ENCODE measurements around the gene SFR1. TPM values are rescaled to one million over a fixed set of nuclear protein-coding genes. Genes with fewer than 3 reads are reported as not detected.

The SFR1 gene
- total RNA-seq, 1 donor, result 39.9 TPM

DNA sequence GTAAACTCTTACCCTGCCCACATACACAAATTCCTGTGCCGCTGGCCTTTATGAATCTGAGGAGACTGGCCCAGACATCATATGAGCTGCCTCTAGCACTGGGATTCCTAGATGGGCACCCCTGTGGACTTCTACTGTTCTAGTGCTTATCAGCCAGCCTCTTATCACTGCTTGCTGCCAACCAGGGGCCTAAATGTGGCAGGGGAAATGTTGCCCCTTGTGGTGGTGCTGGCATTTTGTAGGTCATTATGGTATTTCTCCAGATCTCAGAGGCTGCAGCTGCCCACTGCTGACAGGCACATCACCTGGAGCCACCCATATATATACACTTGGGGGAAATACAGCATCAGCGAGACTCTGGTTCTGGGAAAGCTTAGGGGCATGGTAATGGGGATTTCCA, 5.4 kb downstream of the SFR1 start:
- no peak for DNase-seq (ENCODE audit: low read depth)
- TF ChIP-seq, protein P1, sequence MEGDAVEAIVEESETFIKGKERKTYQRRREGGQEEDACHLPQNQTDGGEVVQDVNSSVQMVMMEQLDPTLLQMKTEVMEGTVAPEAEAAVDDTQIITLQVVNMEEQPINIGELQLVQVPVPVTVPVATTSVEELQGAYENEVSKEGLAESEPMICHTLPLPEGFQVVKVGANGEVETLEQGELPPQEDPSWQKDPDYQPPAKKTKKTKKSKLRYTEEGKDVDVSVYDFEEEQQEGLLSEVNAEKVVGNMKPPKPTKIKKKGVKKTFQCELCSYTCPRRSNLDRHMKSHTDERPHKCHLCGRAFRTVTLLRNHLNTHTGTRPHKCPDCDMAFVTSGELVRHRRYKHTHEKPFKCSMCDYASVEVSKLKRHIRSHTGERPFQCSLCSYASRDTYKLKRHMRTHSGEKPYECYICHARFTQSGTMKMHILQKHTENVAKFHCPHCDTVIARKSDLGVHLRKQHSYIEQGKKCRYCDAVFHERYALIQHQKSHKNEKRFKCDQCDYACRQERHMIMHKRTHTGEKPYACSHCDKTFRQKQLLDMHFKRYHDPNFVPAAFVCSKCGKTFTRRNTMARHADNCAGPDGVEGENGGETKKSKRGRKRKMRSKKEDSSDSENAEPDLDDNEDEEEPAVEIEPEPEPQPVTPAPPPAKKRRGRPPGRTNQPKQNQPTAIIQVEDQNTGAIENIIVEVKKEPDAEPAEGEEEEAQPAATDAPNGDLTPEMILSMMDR (IDR thresholded peaks at IDR 0.05; ENCODE audit: insufficient read depth, low read length), result no peak
- H3K4me3 ChIP-seq (ENCODE audit: low read depth, low read length), result no peak overlapping the region

DNA sequence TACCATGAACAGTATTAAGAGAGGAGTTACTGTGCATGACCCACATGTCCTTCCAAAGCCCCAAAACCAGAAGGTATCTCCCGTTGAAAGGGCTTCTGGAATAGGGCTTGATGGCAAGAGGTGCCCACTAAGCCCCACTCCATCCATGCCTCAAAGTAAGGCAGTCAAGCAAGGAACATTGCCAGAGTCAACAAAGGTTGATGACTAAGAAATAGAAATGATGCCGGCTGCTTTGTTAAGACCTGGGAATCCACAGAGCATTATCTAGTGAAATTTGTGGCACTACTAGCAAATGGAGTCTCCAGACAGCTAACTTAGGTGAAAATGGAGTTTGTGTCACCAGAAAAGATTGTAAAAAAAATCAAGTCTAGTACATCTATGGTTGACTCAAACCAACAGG, 6.2 kb downstream of the SFR1 start:
- peak; percentile 37 for DNase-seq (ENCODE audit: low read depth)
- no peak overlapping the region for H3K4me3 ChIP-seq (ENCODE audit: low read depth, low read length)
- TF ChIP-seq, protein P1 (IDR thresholded peaks at IDR 0.05; ENCODE audit: insufficient read depth, low read length), result no peak

DNA sequence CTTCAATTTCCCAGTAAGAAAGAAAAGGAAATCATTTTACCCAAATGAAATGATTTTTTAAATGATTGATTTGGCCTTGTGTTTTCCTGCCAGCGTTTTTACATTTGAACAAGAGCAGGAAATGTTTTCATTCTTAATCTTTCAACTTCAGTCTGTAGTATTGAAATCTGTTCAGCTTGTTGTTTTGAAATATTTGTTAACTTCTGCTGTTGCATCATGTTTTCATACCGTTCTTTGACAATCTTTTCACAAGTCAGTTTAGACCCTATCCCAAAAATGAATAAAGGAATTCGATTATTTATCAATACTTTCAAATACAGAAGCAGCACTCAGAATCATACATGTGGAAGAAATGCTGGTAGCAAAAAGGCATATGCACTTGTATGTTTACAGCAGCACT, 8.1 kb downstream of the SFR1 start:
- no peak for DNase-seq (ENCODE audit: low read depth)
- TF ChIP-seq, protein P1 (IDR thresholded peaks at IDR 0.05; ENCODE audit: insufficient read depth, low read length), result no peak
- no peak overlapping the region for H3K4me3 ChIP-seq (ENCODE audit: low read depth, low read length)

DNA sequence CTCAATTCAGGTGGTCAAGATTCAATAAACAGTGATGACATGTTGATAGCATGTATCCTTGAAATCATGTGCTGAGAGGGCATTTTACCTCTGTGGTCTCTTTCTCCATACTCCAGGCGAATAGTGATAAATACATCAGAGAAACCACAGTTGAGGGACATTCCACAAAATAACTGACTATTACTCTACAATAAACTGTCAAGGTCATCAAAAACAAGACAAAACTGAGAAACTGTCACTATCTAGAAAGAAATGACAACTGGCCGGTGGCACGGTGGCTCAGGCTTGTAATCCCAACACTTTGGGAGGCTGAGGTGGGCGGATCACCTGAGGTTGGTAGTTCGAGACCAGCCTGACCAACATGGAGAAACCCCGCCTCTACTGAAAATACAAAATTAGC, 16.2 kb downstream of the SFR1 start:
- no peak for DNase-seq (ENCODE audit: low read depth)
- TF ChIP-seq, protein P1 (IDR thresholded peaks at IDR 0.05; ENCODE audit: insufficient read depth, low read length), result no peak
- no peak overlapping the region for H3K4me3 ChIP-seq (ENCODE audit: low read depth, low read length)

DNA sequence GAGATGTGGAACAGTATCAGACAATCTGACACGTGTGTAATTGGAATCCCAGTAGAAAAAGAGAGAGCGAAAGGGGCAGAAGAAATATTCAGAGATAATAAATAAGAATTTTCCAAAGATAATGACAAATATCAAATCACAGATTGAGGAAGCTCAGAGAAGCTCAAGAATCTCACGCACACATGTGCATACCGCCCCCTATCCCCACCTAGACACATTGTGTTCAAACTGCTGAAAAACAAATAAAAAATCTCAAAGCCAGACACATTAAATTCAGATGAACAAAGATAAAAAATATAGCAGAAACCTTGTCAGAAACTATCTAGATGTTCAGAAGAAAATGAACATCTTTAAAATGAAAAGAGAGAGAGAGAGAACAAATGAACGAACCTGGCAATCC, 17.2 kb downstream of the SFR1 start:
- peak; percentile 19 for DNase-seq (ENCODE audit: low read depth)
- H3K4me3 ChIP-seq (ENCODE audit: low read depth, low read length), result no peak overlapping the region

DNA sequence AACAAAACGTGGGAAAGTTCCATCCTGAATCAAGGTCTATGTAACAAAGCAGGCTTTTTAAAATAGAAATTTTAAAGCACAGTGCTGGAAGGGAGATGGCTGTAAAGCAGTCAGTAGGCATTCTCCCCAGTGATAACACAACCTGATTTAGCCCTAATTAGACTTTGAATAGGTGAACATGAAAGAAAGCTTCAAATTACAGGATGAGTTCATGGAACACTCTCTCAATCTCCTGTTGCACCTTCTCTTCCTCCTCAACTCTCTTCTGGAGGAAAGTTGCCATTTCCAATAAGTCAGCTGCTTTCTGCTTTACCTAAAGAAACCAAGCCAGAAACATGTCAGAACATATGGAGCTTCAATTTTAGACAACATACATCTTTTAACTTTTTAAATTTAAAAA, 20.1 kb downstream of the SFR1 start:
- no peak for DNase-seq (ENCODE audit: low read depth)
- TF ChIP-seq, protein P1 (IDR thresholded peaks at IDR 0.05; ENCODE audit: insufficient read depth, low read length), result no peak
- no peak overlapping the region for H3K4me3 ChIP-seq (ENCODE audit: low read depth, low read length)

More for the DNA sequence above, 17.2 kb downstream of the SFR1 start:
- TF ChIP-seq, protein P1 (IDR thresholded peaks at IDR 0.05; ENCODE audit: insufficient read depth, low read length), result peak; percentile 59

DNA sequence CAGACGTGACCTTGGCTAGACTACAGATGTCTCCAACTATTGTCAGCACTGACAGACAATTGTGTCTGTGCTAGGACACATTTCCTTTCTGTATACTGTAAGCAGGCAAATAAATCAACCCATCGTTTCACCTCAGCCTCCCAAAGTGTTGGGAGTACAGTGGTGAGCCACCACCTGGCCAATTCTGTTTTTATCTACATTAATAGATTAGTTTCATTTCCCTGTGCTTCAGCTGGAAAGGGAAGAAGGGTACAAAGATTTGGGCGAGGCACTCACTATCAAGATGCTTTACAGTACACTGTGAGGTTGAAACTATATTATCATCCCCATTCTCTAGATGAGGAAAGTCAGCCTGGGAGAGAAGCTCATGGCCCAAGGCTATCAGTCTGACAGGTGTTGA, 21.9 kb downstream of the SFR1 start:
- TF ChIP-seq, protein P1 (IDR thresholded peaks at IDR 0.05; ENCODE audit: insufficient read depth, low read length), result no peak
- H3K4me3 ChIP-seq (ENCODE audit: low read depth, low read length), result no peak overlapping the region
- DNase-seq (ENCODE audit: low read depth), result no peak
